WTC11 (cell line): ENCODE results near the gene NDRG2. TPM values are rescaled to one million over a fixed set of nuclear protein-coding genes. Genes with fewer than 3 reads are reported as not detected.

Experiments used
- ATAC-seq: fragments of 200-7000 bp; cut with Tn5 transposase; 2 replicates; pipeline ENCODE4 v1.10.0; 2021; ENCODE audit warnings: mild to moderate bottlenecking, moderate library complexity
- CTCF ChIA-PET: fragments of 300-600 bp; sonication (Branson Sonifier 250); formaldehyde crosslinking; loops from one replicate; lab custom pipeline; 2021; ENCODE audit warnings: antibody characterized with exemption; lab: Charles Lee
- POLR2A ChIA-PET: fragments of 350-600 bp; sonication (Branson Sonifier 250); formaldehyde crosslinking; loops from one replicate; lab custom pipeline; 2021; ENCODE audit warnings: antibody characterized with exemption; lab: Charles Lee
- DNase-seq: peaks from one replicate; pipeline ENCODE4 v3.0.0; 2021; ENCODE audit warnings: low spot score
- H3K27ac Mint-ChIP-seq: 2 replicates; pipeline ENCODE4 v1.8.0; 2021; ENCODE audit warnings: mixed read lengths
- H3K27me3 Mint-ChIP-seq: 2 replicates; pipeline ENCODE4 v1.8.0; 2021; ENCODE audit warnings: low read depth, mild to moderate bottlenecking, moderate library complexity, mixed read lengths
- H3K36me3 Mint-ChIP-seq: 2 replicates; pipeline ENCODE4 v1.8.0; 2021; ENCODE audit warnings: mixed read lengths
- H3K4me1 Mint-ChIP-seq: 2 replicates; pipeline ENCODE4 v1.8.0; 2022; ENCODE audit warnings: mixed read lengths
- H3K4me3 Mint-ChIP-seq: 2 replicates; pipeline ENCODE4 v1.8.0; 2021; ENCODE audit warnings: mild to moderate bottlenecking, moderate library complexity, mixed read lengths
- H3K9me3 Mint-ChIP-seq: 2 replicates; pipeline ENCODE4 v1.8.0; 2021; ENCODE audit warnings: mixed read lengths
- AFF4 ChIP-seq: sonication (generic); formaldehyde crosslinking; IDR thresholded peaks from 2 replicates; pipeline ENCODE4 v1.8.1; 2023; ENCODE audit warnings: mild to moderate bottlenecking, missing genetic modification reagents, borderline replicate concordance
- AR ChIP-seq: fragments of 250-450 bp; sonication (Bioruptor Pico); IDR thresholded peaks from 2 replicates; pipeline ENCODE4 v1.9.0; 2021; ENCODE audit warnings: mild to moderate bottlenecking
- ELF4 ChIP-seq: sonication (generic); formaldehyde crosslinking; IDR thresholded peaks from 2 replicates; pipeline ENCODE4 v1.8.1; 2022; ENCODE audit warnings: low read depth, mild to moderate bottlenecking, moderate library complexity, missing genetic modification reagents
- FOXP4 ChIP-seq: sonication (generic); formaldehyde crosslinking; IDR thresholded peaks from 2 replicates; pipeline ENCODE4 v1.8.0; 2022; ENCODE audit warnings: mild to moderate bottlenecking, missing genetic modification reagents
- IRF1 ChIP-seq: sonication (generic); formaldehyde crosslinking; IDR thresholded peaks from 2 replicates; pipeline ENCODE4 v1.8.0; 2023; ENCODE audit warnings: missing genetic modification reagents
- IRF2 ChIP-seq: sonication (generic); formaldehyde crosslinking; IDR thresholded peaks from 2 replicates; pipeline ENCODE4 v1.8.0; 2022; ENCODE audit warnings: low read depth, missing genetic modification reagents, borderline replicate concordance
- NR2C2 ChIP-seq: sonication (generic); formaldehyde crosslinking; IDR thresholded peaks from 2 replicates; pipeline ENCODE4 v1.8.0; 2022; ENCODE audit warnings: mild to moderate bottlenecking, missing genetic modification reagents
- PRDM15 ChIP-seq: sonication (generic); formaldehyde crosslinking; IDR thresholded peaks from 2 replicates; pipeline ENCODE4 v1.8.0; 2022; ENCODE audit warnings: missing genetic modification reagents
- PREB ChIP-seq: sonication (generic); formaldehyde crosslinking; IDR thresholded peaks from 2 replicates; pipeline ENCODE4 v1.8.1; 2022; ENCODE audit warnings: mild to moderate bottlenecking, missing genetic modification reagents, moderate library complexity, borderline replicate concordance
- TP53 ChIP-seq: sonication (generic); formaldehyde crosslinking; IDR thresholded peaks from 2 replicates; pipeline ENCODE4 v1.8.1; 2023; ENCODE audit warnings: mild to moderate bottlenecking, missing genetic modification reagents
- ZNF396 ChIP-seq: fragments of 250-450 bp; sonication (Bioruptor Pico); IDR thresholded peaks from 2 replicates; pipeline ENCODE4 v1.8.0; 2021; ENCODE audit warnings: mild to moderate bottlenecking, moderate library complexity, borderline replicate concordance
- ZSCAN18 ChIP-seq: fragments of 250-450 bp; sonication (Bioruptor Pico); IDR thresholded peaks from 2 replicates; pipeline ENCODE4 v2.1.2; 2022; ENCODE audit warnings: mild to moderate bottlenecking, moderate library complexity
- total RNA-seq: library from RNA; stranded (reverse); gene quantifications from 3 replicates; pipeline ENCODE4 v1.2.3, GENCODE V29; 2021

Gene NDRG2
- total RNA-seq, 1 experiment from 2014 or later: 32.2 TPM

GRCh38 chr14:21016413-21017190, 8.3 kb downstream of the NDRG2 start (continued):
- TF ChIP-seq AR (CRISPR knock-in tag) (no peak), AFF4 (no peak), FOXP4 (no peak), NR2C2 (CRISPR knock-in tag) (no peak), ELF4 (no peak), ZNF396 (CRISPR knock-in tag) (no peak), IRF2 (no peak)

GRCh38 chr14:21015312-21015711, 9.5 kb downstream of the NDRG2 start:
- peaks cover 3% of the 10 kb centered on the region for H3K27me3 Mint-ChIP-seq
- H3K9me3 Mint-ChIP-seq: no peaks in the 10 kb centered on the region
- no peak for DNase-seq

More at GRCh38 chr14:21015312-21015711, 9.5 kb downstream of the NDRG2 start:
- CTCF ChIA-PET: interaction anchor here (0.6 to 9.1 kb wide), 47 partner anchors 8 to 708 kb away, joined by 3 to 670 read pairs (median 7); partner anchors contain the start of genes ARHGEF40, NDRG2, RNASE13 and RNASE7
- Mint-ChIP-seq H3K27ac (no peak overlapping the region), H3K4me1 (peaks cover 12% of the 10 kb centered on the region), H3K4me3 (no peak overlapping the region), H3K36me3 (peaks cover 2% of the 10 kb centered on the region; the same call in 1 of the 2 replicates)
- POLR2A ChIA-PET: interaction anchor here (1.2 to 2.3 kb wide), 7 partner anchors 9 to 79 kb away, joined by 7 to 26 read pairs (median 10); partner anchors contain the start of genes ARHGEF40 and NDRG2
- TF ChIP-seq PREB (CRISPR knock-in tag): no peak
- TF ChIP-seq TP53 (CRISPR knock-in tag): no peak
- no peak for TF ChIP-seq PRDM15 (CRISPR knock-in tag)
- no peak for TF ChIP-seq ZSCAN18 (CRISPR knock-in tag)
- no peak for TF ChIP-seq IRF1 (CRISPR knock-in tag)
- ATAC-seq: no peak; the same call in 1 of the 2 replicates
